ENCODE data around the gene OR2AP1. TPM values are rescaled to one million over a fixed set of nuclear protein-coding genes. Genes with fewer than 3 reads are reported as not detected.
"Not testable (repeated sequence)": the region's sequence is repeated elsewhere in the genome, so short reads cannot be mapped to it uniquely, and the experiment has no call there.

Gene OR2AP1
- total RNA-seq = not detected
- polyA plus RNA-seq = not detected

GRCh38 chr12:55572168-55572567 lies at the start of gene OR2AP1:
TSS of gene OR2AP1 (plus strand) at chr12:55572468. CDS start at chr12:55574415, 1,947 bp downstream.
- 96% methylated on average over 1 of the region's 1 CpG for WGBS

DNA sequence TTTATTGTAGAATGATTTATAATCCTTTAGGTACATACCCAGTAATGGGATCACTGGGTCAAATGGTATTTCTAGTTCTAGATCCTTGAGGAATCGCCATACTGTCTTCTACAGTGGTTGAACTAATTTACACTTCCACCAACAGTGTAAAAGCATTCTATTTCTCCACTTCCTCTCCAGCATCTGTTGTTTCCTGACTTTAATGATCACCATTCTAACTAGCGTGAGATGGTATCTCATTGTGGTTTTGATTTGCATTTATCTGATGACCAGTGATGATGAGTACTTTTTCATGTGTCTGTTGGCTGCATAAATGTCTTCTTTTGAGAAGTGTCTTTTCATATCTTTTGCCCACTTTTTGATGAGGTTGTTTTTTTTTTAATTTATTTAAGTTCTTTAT lies 24.0 kb upstream of the OR2AP1 start:
- not testable (repeated sequence) for H3K4me1 ChIP-seq (ENCODE audit: control insufficient read depth in 4 of 4, insufficient read depth in 4 of 4, low read length in 3 of 4); H3K27ac ChIP-seq (ENCODE audit: low read depth in 1 of 2, low read length in 2 of 2); DNase-seq (ENCODE audit: low spot score); H3K9ac ChIP-seq (ENCODE audit: low read depth in 1 of 2, low read length in 2 of 2); H3K9me3 ChIP-seq (ENCODE audit: control insufficient read depth in 4 of 4, low read length in 3 of 4); H3K4me3 ChIP-seq (ENCODE audit: low read depth in 1 of 3, low read length in 3 of 3); H3K27me3 ChIP-seq (ENCODE audit: control insufficient read depth in 4 of 4, insufficient read depth in 4 of 4, low read length in 3 of 4); H3K36me3 ChIP-seq (ENCODE audit: control insufficient read depth in 4 of 4, insufficient read depth in 3 of 4, low read depth in 1 of 4, low read length in 3 of 4)
- WGBS = 59% methylated on average over 2 of the region's 2 CpGs

More at GRCh38 chr12:55572168-55572567, at the start of gene OR2AP1:
- H3K27me3 ChIP-seq (ENCODE audit: control insufficient read depth in 4 of 4, insufficient read depth in 4 of 4, low read length in 3 of 4) = peaks cover 0 to 4% (median 0%) of the 10 kb centered on the region in 4 donors
- no peaks in the 10 kb centered on the region for H3K4me1 ChIP-seq (ENCODE audit: control insufficient read depth in 4 of 4, insufficient read depth in 4 of 4, low read length in 3 of 4)
- H3K9me3 ChIP-seq (ENCODE audit: control insufficient read depth in 4 of 4, low read length in 3 of 4) = peaks cover 11 to 14% (median 14%) of the 10 kb centered on the region in 4 donors
- no peak for DNase-seq (ENCODE audit: low spot score)
- H3K36me3 ChIP-seq (ENCODE audit: control insufficient read depth in 4 of 4, insufficient read depth in 3 of 4, low read depth in 1 of 4, low read length in 3 of 4) = no peaks in the 10 kb centered on the region
- H3K27ac ChIP-seq (ENCODE audit: low read depth in 1 of 2, low read length in 2 of 2) = no peak within 1 kb of the TSS
- H3K9ac ChIP-seq (ENCODE audit: low read depth in 1 of 2, low read length in 2 of 2) = no peak within 1 kb of the TSS
- H3K4me3 ChIP-seq (ENCODE audit: low read depth in 1 of 3, low read length in 3 of 3) = no peak within 1 kb of the TSS
- TF ChIP-seq, protein P1, sequence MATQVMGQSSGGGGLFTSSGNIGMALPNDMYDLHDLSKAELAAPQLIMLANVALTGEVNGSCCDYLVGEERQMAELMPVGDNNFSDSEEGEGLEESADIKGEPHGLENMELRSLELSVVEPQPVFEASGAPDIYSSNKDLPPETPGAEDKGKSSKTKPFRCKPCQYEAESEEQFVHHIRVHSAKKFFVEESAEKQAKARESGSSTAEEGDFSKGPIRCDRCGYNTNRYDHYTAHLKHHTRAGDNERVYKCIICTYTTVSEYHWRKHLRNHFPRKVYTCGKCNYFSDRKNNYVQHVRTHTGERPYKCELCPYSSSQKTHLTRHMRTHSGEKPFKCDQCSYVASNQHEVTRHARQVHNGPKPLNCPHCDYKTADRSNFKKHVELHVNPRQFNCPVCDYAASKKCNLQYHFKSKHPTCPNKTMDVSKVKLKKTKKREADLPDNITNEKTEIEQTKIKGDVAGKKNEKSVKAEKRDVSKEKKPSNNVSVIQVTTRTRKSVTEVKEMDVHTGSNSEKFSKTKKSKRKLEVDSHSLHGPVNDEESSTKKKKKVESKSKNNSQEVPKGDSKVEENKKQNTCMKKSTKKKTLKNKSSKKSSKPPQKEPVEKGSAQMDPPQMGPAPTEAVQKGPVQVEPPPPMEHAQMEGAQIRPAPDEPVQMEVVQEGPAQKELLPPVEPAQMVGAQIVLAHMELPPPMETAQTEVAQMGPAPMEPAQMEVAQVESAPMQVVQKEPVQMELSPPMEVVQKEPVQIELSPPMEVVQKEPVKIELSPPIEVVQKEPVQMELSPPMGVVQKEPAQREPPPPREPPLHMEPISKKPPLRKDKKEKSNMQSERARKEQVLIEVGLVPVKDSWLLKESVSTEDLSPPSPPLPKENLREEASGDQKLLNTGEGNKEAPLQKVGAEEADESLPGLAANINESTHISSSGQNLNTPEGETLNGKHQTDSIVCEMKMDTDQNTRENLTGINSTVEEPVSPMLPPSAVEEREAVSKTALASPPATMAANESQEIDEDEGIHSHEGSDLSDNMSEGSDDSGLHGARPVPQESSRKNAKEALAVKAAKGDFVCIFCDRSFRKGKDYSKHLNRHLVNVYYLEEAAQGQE (IDR thresholded peaks at IDR 0.05) = no peak
- TF ChIP-seq YY1 (IDR thresholded peaks at IDR 0.05) (no peak), MAX (IDR thresholded peaks at IDR 0.05) (no peak), RAD21 (IDR thresholded peaks at IDR 0.05) (no peak), HNF4A (conservative IDR thresholded peaks at IDR 0.05) (no peak), GABPA (IDR thresholded peaks at IDR 0.05 in 1 of 2, conservative IDR thresholded peaks at IDR 0.05 in 1 of 2) (no peak), NR2F2 (IDR thresholded peaks at IDR 0.05) (no peak), FOXA1 (IDR thresholded peaks at IDR 0.05) (no peak), HNF4G (IDR thresholded peaks at IDR 0.05) (no peak), JUND (IDR thresholded peaks at IDR 0.05) (no peak), TAF1 (conservative IDR thresholded peaks at IDR 0.05) (no peak)
- TF ChIP-seq, protein P2, sequence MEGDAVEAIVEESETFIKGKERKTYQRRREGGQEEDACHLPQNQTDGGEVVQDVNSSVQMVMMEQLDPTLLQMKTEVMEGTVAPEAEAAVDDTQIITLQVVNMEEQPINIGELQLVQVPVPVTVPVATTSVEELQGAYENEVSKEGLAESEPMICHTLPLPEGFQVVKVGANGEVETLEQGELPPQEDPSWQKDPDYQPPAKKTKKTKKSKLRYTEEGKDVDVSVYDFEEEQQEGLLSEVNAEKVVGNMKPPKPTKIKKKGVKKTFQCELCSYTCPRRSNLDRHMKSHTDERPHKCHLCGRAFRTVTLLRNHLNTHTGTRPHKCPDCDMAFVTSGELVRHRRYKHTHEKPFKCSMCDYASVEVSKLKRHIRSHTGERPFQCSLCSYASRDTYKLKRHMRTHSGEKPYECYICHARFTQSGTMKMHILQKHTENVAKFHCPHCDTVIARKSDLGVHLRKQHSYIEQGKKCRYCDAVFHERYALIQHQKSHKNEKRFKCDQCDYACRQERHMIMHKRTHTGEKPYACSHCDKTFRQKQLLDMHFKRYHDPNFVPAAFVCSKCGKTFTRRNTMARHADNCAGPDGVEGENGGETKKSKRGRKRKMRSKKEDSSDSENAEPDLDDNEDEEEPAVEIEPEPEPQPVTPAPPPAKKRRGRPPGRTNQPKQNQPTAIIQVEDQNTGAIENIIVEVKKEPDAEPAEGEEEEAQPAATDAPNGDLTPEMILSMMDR (IDR thresholded peaks at IDR 0.05; ENCODE audit: low read depth, low read length, missing input control) = no peak

DNA sequence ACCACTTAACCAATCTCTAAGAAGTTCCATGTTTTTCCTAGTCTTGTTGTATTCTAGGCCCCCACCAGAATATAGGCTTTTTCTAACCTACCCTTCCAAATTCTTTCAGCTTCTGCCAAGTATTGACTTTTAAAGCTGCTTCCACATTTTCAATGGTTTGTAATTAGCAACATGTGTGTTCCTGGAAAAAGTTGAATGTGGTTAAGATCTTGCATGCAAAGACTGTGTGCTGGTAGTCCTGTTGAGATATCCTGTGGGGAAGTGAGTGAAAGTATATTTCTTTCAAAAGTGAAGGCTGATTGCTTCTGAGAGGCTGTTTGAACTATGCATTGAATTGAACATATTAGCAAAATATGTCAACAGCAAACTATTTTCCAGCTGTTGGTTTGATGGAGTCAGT lies 23.5 kb upstream of the OR2AP1 start:
- no peaks in the 10 kb centered on the region for H3K27me3 ChIP-seq (ENCODE audit: control insufficient read depth in 4 of 4, insufficient read depth in 4 of 4, low read length in 3 of 4)
- H3K4me3 ChIP-seq (ENCODE audit: low read depth in 1 of 3, low read length in 3 of 3) = no peak overlapping the region
- no peak for DNase-seq (ENCODE audit: low spot score)
- no peak overlapping the region for H3K27ac ChIP-seq (ENCODE audit: low read depth in 1 of 2, low read length in 2 of 2)
- no peak overlapping the region for H3K9ac ChIP-seq (ENCODE audit: low read depth in 1 of 2, low read length in 2 of 2)
- TF ChIP-seq, protein P3, sequence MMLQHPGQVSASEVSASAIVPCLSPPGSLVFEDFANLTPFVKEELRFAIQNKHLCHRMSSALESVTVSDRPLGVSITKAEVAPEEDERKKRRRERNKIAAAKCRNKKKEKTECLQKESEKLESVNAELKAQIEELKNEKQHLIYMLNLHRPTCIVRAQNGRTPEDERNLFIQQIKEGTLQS (IDR thresholded peaks at IDR 0.05) = no peak
- TF ChIP-seq NR2F2 (IDR thresholded peaks at IDR 0.05) (no peak), RAD21 (IDR thresholded peaks at IDR 0.05) (no peak), YY1 (IDR thresholded peaks at IDR 0.05) (no peak), FOXA1 (IDR thresholded peaks at IDR 0.05) (no peak), RXRA (IDR thresholded peaks at IDR 0.05) (no peak), FOXA2 (IDR thresholded peaks at IDR 0.05) (no peak)
- no peaks in the 10 kb centered on the region for H3K9me3 ChIP-seq (ENCODE audit: control insufficient read depth in 4 of 4, low read length in 3 of 4)
- no peaks in the 10 kb centered on the region for H3K36me3 ChIP-seq (ENCODE audit: control insufficient read depth in 4 of 4, insufficient read depth in 3 of 4, low read depth in 1 of 4, low read length in 3 of 4)
- H3K4me1 ChIP-seq (ENCODE audit: control insufficient read depth in 4 of 4, insufficient read depth in 4 of 4, low read length in 3 of 4) = no peaks in the 10 kb centered on the region

All from liver (tissue), 9 donors.